Left ventricle myocardium superior (tissue), 1 donor: ENCODE data around the gene GPC6. TPM values are rescaled to one million over a fixed set of nuclear protein-coding genes. Genes with fewer than 3 reads are reported as not detected.

ENCODE experiments used
- ATAC-seq: fragments of 200-7000 bp; cut with Tn5 transposase; one replicate; pipeline ENCODE4 v1.9.1; 2020; ENCODE audit warnings: mild to moderate bottlenecking, moderate library complexity
- DNase-seq: peaks from one replicate; pipeline ENCODE4 v3.0.0-alpha.2; 2020
- intact Hi-C: fragments of 100-400 bp; cut with micrococcal nuclease; formaldehyde crosslinking; loops from one replicate; pipeline ENCODE4 v1.11.0; 2022
- total RNA-seq: library from RNA; stranded (reverse); fragmentation: NEBNext Ultra II Directional; extraction: Animal tissue kit (Norgen Biotek cat#: 25700); gene quantifications from one replicate; pipeline ENCODE4 v1.2.1, GENCODE V29; 2021
- donor health status: DM: no; HTN: yes; CAD: no; lungs with severe emphysema.

GPC6 gene
- total RNA-seq, 1 donor from 2014 or later, result 1.6 TPM

DNA sequence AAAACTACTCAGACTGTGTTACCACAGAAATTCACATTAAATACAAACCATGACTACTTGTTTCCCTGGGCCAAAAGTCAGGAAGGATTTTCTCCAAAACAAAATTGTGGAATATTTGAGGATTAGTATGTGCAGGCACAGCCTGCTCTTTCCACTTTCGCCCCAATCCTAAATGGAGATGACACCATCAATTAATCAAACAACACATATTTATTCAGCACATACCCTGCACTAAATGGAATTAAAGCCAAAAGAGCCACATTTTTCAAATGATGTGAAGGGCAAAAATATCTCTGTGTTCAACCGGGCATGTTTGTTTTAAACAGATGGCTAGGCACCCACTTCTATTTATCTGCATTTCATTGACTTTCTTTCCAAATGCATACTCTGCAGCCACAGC lies 729.8 kb downstream of the GPC6 start:
- DNase-seq (no peak), ATAC-seq (no peak)
- intact Hi-C loops, result no loop called here

DNA sequence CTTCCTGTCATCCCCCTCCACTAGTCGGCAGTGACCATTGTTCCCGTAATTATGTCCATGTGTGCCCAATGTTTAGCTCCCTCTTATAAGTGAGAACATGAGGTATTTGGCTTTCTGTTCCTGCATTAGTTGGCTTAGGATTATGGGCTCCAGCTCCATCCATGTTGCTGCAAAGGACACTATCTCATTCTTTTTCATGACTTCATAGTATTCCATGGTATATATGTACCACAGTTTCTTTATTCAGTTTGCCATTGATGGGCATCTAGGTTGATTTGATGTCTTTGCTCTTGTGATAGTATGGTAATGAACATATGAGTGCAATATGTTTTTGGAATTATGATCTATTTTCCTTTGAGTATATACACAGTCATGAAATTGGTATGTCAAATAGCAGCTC lies 730.8 kb downstream of the GPC6 start:
- DNase-seq (no peak), ATAC-seq (no peak)
- intact Hi-C loops, result no loop called here

DNA sequence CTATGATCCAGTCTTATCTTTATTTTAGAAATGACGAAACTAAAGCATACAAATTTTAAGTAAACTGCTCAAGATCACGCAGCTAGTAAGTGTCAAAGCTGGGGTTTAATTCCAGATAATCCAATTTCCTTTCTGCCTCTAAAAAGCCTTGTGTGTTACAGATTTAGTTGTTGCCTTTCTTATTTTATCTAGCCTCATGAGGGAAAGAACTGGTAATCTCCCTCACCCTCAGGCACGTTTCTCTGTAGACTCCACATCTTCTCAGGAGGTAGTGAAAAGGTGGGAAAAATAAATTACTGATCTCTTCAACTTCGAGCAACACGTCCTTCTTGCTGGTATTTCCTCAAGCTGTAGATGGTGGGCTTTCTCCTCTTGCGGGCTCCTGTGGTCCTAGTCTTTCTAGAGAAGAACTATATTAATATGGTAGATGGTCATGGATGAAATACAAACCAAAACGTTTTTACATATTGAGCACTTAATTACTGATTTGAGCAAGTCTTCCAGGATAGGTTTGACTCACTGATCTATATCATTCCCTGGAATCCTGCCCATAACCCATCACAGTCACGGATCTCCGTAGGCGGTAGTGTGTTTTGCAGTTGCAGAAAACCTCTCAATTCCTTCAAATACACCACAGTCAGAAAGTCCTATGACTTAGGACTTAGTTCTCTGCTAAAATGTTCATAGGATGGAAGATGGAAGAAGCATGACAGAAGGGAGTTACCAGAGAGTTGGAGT lies 733.4 kb downstream of the GPC6 start:
- intact Hi-C loops, result no loop called here
- DNase-seq (no peak), ATAC-seq (no peak)

DNA sequence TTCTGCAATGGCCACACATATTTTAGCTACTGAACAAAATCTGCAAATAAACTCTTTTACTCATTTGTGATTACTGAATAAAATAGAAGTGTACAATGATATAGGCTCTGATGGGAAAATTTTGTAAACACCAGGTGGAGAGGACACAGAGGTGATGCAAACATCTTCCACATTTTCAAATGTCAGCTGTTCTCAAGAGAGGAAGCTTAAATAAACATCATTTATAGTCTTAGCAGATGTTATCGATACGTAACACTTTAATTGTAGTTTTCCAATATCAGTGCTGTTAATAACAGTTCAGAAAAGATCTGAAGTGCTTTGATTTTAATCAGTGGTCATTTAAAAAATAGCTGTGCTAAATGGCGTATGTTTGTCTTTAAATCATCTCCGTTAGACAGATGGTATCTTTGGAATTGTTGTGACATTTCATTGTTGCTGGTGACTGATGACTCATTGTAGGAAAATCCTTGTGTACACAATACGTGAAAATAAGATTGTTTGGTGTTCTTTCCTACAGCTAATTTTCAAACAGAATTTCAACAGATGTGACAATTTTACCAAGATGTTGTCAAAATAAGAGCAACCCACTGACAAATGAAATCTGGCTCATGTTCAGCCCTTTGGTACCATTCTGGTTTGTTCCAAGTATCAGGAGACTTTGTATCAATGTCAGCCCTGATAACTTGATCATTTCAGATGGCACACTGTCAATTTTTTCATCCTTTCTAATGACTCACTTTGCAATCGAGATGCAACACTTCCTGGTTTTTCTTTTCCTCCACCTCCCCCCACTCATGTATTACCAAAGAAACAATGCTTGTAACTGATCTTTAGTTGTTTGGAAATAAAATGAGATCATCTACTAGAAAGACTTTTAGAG lies 736.9 kb downstream of the GPC6 start:
- ATAC-seq, result no peak
- no peak for DNase-seq
- intact Hi-C loops, result no loop called here

DNA sequence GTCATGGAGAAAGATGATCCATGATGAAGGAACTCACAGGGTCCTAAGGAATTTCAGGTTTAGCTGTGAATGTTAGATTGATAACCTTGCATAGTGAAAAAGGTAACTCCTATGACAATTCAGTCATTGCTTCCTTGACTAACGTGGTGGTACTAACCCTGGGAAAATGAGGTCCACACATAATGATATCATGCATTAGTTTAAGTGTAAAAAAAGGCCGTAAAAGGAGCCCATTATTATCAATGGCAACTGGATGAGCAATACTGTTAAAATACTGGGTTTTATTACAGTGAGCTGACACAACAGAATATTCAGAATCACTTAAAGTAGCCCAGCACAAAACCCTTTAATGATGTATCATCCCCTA lies 737.5 kb downstream of the GPC6 start:
- ATAC-seq (no peak), DNase-seq (no peak)
- intact Hi-C loops, result no loop called here

DNA sequence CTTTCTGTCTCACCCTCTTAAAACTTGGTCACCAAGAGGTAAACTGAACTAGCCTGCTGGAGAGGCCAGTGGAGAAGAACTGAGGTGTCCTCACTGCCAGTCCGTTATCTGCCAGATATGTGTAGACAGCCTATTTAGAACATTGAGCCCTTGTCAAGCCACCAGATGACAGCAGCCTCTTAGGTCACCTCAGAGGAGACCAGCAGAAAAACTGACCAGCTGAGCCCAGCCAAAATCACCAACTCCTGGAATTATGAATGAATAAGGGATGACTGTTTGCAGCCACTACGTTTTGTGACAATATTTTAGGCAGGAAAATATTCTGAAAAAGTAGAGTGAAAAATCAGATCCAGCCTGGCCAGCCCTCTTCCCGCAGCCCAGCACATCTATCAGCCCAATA lies 739.0 kb downstream of the GPC6 start:
- DNase-seq, result no peak
- intact Hi-C loops, result no loop called here
- ATAC-seq, result no peak

DNA sequence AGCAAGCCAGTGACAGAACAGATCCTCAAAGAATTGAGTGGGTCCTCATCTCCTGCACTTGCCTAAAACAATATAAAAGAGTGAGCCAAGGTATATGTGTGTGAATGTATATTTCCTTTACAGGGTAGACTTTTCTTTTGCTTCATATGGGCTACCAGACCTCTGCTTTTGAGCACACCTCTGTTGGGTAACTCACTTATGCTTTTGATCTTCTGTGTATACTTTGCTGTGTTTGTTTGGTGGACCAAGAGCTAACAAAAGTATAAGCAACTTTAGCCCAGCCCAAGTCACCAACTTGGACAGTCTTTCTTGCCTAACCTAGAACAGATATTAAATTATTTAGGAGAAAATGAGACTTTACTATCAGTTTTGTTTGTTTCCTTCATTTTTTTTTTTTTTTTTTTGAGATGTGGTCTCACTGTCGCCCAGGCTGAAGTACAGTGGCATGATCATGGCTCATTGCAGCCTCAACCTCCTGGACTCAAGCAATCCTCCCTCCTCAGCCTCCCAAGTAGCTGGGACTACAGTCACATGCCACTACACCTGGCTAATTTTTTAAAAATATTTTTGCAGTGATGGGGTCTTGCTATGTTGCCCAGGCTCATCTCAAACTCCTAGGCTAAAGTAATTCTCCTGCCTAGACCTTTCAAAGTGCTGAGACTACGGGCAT lies 739.8 kb downstream of the GPC6 start:
- ATAC-seq, result no peak
- no peak for DNase-seq
- intact Hi-C loops, result no loop called here

DNA sequence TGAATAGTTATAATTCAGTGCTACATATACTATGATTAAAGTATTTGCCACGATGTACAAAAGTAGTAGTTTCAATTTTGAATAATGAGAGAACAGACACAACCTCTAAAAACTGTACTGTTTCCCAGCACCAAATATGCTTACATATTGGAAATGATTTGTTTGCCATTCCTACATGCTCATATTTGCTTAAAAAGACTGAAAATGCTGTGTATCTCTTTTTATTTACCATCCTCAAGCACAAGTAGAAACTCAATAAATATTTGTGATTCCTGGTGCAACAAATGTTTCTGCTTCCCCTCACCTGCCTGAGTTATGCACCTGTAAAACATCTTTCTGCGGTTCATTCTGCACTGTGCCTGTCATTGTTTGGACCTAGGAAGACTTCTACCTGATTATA lies 740.7 kb downstream of the GPC6 start:
- intact Hi-C loops, result no loop called here
- no peak for ATAC-seq
- DNase-seq, result no peak

DNA sequence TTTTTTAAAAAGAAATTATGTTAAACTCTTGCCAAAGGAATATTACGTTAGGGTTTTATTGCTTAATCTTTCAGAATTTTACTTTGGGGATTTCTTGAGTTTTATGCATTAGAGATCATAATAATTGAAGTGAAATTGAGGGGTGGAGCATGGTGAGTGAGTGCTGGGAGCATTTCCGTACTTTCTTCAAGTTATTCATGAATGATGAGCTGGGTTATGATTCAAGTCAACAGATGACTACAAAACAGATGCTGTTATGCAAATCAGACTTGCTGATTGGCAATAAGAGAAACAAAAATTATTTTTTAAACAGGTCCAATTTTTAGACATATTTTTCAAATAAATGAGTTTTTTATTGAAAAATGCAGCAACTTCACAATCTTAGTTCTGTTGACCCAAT lies 748.6 kb downstream of the GPC6 start:
- DNase-seq, result no peak
- intact Hi-C loops, result no loop called here
- no peak for ATAC-seq

DNA sequence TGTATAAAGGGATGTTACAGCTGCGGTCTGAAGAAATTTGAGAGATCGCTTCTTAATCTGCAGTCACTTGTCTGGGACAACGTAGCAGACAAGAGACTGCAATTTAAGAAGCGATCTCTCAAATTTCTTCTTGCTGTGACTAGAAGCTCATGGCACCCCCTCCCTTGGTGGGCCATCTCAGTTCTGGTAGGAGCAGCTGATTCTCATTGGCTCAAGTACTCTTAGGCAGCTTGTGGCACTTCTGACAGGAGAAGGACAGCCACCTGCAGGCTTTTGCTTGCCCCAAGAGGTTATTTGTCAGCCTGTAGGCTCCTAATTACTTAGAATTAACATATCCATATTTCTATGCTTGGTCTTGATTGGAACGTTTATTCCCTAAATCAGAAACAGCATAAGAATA lies 749.9 kb downstream of the GPC6 start:
- no peak for DNase-seq
- intact Hi-C loops, result no loop called here
- ATAC-seq, result no peak

DNA sequence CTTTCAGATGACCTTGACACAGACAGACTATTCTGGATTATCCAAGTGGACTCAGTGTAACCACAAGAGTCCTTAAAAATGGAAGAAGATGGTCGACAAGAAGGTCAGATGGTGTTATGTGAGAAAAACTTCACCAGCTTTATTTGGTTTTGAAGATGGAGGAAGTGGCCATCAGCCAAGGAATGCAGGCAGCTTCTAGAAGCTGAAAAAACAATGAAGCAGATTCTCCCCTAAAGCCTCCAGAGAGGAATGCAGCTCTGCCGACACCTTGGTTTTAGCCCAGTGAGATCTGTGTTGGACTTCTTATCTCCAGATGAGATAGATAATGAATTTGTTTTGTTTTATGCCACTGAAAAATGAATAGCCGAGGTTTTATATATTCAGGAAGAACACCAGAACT lies 751.4 kb downstream of the GPC6 start:
- intact Hi-C loops, result no loop called here
- no peak for DNase-seq
- no peak for ATAC-seq

DNA sequence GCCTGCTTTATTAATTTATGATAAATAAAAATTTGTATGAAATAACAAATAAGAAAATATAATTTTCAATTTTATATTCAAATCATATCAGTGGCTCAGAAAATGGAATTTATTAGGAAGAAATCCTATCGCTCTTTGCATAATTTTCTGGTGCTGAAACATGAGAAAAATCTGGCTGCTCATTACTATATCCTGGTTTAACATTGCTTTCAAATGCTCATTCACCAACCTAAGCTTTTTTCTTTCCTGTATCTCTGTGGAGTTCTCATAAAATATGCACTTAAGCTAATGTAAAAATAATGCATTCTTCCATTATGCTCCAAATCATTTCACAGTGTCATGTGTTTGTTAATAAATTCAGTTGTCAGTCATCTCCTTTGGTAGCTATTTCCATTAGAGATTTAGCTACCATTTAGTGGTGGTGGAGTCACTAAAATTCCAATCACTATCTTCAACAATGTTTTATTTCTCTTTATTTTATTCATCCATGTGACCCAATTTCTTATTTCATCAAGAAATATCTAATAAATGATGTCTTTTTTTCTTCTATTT lies 754.9 kb downstream of the GPC6 start:
- DNase-seq (no peak), ATAC-seq (no peak)
- intact Hi-C loops, result no loop called here

DNA sequence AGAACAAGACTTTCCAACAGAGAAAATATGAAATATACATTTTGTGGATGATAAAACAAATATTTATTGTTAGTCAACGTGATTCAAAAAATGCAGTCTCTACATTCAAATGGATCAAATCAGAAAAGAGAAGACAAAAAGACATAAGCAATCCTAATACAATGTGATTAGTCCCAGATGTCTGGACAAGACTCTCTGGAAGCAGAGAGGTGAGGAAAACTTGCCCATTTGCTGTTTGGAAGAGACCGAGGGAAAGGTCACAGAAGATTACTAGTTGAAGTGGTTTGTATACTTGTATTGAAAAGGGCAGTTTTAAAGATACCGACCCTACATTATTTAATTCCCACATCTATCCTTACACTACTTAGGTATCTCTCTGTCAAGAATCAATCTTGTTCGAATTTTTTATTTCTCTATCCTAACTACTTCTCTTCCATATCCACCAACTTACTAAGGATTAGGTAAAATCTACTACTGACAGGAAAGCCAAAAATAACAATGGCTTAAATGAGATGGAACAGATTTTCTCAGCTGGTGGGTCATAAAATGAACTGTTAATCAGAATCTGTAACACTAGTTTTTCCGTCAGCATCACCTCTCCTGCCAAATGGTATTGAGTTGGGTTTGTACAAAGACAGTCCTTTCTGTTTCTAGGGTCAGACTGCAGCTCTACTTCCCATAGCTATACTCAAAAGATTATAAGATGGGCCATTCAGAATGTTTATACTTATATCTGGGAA lies 755.7 kb downstream of the GPC6 start:
- intact Hi-C loops, result no loop called here
- DNase-seq, result no peak

DNA sequence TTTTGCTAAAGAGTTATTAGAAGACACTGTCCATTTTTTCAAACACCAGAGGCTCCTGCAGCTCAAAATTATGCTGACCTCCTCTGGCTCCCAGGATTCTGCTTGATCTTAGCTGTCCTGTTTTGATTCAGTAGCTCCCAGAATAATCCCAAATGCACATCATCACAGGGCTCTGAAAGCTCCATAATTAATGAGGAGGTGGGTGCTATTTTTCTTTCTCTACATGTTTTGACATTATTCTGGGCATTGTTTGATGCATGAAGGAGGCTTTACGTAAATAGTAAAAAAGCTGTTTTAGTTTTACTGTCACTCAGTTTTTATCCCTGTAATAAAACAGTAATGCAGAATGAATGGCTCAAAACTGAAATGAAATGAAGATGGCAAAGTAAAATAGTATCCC lies 757.4 kb downstream of the GPC6 start:
- DNase-seq, result no peak
- intact Hi-C loops, result no loop called here
- no peak for ATAC-seq

More for the DNA sequence above, 755.7 kb downstream of the GPC6 start:
- ATAC-seq, result peak; percentile 52

DNA sequence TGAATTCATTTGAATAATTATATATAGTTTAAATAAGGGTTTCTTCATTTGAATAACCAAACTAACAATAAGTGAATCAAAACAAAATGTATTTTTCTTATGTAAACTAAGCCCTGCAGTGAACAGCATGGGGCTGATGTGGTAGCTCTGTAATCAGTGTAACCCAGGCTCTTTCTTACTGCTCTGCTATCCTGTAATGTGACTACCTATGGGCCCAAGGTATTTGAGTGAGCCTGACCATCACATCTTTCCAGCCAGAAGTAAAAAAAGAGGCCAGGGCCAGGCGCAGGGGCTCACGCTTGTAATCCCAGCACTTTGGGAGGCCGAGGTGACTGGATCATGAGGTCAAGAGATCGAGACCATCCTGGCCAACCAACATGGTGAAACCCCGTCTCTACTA lies 758.3 kb downstream of the GPC6 start:
- no peak for DNase-seq

DNA sequence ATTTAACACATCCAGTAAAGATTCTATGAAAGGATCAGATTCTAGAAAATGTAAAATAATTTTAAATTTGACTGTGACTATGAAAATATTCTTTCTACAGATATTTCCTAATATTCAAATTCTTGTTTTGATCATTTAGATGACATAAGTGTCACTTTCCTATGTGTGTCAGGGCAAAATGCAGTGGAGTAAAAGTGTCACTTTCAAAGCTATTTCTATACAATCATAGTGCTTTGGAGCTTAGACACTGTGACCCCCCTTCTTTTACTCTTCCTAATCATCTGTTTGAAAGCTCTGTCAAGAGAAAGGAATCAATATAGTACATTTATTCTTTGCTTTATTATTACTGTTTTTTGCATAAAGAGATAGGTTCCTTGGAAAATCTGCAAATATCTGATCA lies 760.9 kb downstream of the GPC6 start:
- ATAC-seq, result no peak
- DNase-seq, result no peak
- intact Hi-C loops, result no loop called here

More for the DNA sequence above, 758.3 kb downstream of the GPC6 start:
- intact Hi-C loops, result no loop called here
- no peak for ATAC-seq

DNA sequence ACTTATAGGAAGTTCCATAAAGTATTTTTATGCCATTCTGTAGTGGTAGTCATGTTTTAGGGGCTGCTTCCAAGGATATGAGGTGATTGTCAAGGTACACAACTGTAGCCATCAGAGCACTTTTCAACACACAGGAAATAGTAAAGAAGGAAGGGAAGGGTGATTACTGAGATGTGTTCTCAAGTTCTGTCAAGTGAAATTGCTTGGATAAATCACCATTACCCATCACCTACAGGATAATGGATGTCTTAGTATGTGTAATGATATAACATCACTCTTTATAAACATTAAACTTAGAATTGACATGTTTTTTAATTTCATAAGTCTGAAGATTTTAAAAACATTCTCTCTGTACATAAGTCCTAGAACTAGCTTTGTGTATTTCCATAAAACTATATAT lies 765.0 kb downstream of the GPC6 start:
- intact Hi-C loops, result no loop called here
- no peak for DNase-seq

DNA sequence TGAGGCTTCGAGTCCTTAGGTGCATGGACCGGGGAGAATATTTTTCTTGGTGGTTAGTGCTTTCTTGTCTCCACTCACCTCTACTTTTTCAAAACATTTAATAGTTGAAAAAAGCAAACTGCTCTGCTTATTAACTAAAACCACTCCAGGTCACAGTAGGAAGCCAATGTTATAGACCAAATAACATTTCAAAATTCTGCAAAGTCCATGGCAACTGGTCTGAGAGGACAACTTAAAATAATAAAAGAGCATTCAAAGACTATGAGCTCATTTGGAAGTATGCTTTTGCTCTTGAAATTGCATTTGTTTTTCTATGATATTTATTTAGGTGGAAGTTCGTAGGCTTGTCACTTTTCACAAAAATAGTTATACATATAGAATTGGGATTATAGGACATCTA lies 769.9 kb downstream of the GPC6 start:
- intact Hi-C loops, result no loop called here
- ATAC-seq, result no peak
- no peak for DNase-seq

More for the DNA sequence above, 765.0 kb downstream of the GPC6 start:
- no peak for ATAC-seq

DNA sequence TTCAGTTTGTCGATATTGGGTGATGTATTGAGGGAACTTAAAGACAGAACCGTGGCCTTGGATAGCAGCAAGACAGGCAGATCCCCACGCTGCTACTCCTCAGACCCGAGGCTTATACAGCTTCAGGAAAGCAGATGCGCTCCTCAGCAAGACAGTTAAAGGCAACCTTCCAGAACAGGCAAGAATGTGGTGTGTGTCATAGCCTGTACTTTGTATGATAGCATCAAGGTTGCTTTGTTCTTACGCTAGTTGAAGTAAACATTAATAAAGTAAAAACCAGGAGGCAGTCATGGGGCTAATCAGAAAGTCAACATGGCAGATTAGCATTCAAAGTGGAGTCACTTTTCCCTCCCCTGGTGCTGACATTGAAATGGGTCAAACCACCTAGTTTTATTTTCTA lies 779.7 kb downstream of the GPC6 start:
- intact Hi-C loops, result no loop called here
- DNase-seq (no peak), ATAC-seq (no peak)
